ENCODE data around the gene C10orf67.
"Not testable (repeated sequence)": the region's sequence is repeated elsewhere in the genome, so short reads cannot be mapped to it uniquely, and the experiment has no call there.

The C10orf67 gene

DNA sequence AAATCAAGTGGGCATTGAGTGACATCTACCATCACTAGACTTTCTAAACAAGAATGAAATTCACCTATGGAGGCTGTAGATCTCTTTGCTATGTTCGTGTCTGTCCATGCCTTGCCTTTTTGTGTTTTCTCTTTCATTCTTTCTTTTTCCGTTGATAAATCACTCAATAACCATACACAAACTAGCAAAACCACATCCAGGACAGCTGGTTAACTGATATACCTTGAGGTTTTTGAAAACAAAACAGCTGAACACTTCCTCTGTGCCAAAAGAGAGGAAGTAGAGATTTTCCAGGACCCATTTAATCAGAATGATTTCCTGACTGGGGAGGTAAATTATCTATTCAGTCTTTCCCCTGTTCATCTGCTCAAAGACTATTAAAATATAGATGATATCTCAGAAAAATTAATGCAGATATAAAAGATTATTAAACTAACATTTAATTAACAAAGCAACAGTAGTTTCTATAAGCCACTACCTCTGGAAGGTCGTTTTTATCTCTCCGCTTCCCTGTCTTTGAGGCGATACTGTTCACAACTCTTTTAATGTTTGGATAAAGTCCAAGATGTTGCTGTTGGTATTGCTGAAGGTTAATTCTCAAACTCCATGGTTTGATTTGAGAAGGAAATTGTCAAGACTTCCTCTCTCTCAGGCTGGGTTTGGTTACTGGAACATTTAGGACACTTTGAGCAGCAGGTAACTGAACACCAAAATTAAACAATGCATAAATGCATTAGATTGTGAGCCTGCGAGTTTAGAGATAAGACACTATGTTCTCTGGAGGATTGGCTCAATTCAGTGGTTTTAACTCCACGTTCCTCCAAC is 24.4 kb upstream of the C10orf67 start:
- DNase-seq = no peak
- peaks cover 73% of the 10 kb centered on the region for H3K4me1 Mint-ChIP-seq (ENCODE audit: low read depth)
- H3K27ac Mint-ChIP-seq = peak overlapping the region; percentile 76

GRCh38 chr10:23367896-23368595 is 23.4 kb upstream of the C10orf67 start:
- no peak overlapping the region for H3K27ac Mint-ChIP-seq

More for the DNA sequence above, 24.4 kb upstream of the C10orf67 start:
- peak overlapping the region; percentile 34 for H3K4me3 Mint-ChIP-seq
- H3K9me3 Mint-ChIP-seq = no peaks in the 10 kb centered on the region
- H3K36me3 Mint-ChIP-seq (ENCODE audit: low read depth) = no peaks in the 10 kb centered on the region
- H3K27me3 Mint-ChIP-seq = no peaks in the 10 kb centered on the region

DNA sequence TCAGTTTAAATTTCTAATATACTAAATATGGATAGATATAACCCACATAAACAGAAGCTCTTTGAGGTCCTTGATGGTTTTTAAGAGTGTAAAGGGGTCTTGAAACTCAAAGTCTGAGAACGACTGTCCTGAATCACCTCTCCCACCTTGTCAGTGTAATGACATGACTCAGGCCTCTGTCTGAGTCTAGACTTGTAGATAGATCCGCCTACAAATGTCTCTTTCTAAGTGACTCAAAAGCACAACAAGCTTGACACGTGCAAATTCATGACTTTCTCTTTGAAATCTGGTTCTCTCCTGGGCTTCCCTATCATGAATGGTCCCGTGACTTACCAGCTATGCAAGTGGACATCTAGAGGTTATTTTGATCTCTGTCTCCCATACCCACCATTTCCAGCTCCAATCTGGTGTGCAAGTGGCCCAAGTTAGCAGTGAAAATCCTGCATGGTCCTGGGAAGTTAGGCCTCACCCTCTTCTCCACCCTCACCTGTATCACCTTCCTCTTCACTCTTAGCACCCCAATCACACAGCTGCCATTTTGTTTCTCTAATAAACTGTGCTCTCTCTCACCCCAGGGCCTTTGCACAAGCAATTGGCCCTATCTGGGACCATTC is 20.9 kb upstream of the C10orf67 start:
- H3K4me3 Mint-ChIP-seq; H3K27me3 Mint-ChIP-seq; H3K36me3 Mint-ChIP-seq (ENCODE audit: low read depth); H3K9me3 Mint-ChIP-seq: not testable (repeated sequence)
- Mint-ChIP-seq H3K4me1 (ENCODE audit: low read depth) (peaks cover 85% of the 10 kb centered on the region), H3K27ac (peak overlapping the region; percentile 85)
- peak; percentile 57 for DNase-seq

More at GRCh38 chr10:23367896-23368595, 23.4 kb upstream of the C10orf67 start:
- Mint-ChIP-seq H3K4me3 (peak overlapping the region; percentile 34), H3K9me3 (no peaks in the 10 kb centered on the region), H3K36me3 (ENCODE audit: low read depth) (no peaks in the 10 kb centered on the region), H3K4me1 (ENCODE audit: low read depth) (peaks cover 76% of the 10 kb centered on the region), H3K27me3 (no peaks in the 10 kb centered on the region)
- no peak for DNase-seq

GRCh38 chr10:23364378-23364777 is 19.8 kb upstream of the C10orf67 start:
- DNase-seq = no peak
- Mint-ChIP-seq H3K4me3 (peak overlapping the region; percentile 67), H3K27ac (peak overlapping the region; percentile 94)

DNA sequence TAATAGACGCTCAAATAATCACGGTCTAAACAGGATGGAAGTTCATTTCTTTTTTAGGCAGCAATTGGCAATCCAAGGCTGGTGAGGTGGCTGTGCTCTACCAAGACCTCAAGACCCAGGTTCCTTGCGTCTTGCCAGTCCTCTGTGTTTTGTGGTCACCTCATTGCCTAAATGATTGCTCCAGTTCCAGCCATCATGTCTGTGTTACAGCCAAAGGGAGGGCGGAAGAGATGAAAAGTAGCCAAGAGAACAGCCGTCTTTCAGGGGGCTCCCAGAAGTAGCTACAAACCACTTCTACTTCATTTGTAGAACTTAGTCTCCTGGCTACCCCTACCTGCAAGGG is 19.2 kb upstream of the C10orf67 start:
- DNase-seq = peak; percentile 53
- Mint-ChIP-seq H3K27me3 (no peaks in the 10 kb centered on the region), H3K9me3 (no peaks in the 10 kb centered on the region), H3K4me1 (ENCODE audit: low read depth) (peaks cover 68% of the 10 kb centered on the region), H3K27ac (peak overlapping the region; percentile 94), H3K4me3 (peak overlapping the region; percentile 67), H3K36me3 (ENCODE audit: low read depth) (no peaks in the 10 kb centered on the region)

More at GRCh38 chr10:23364378-23364777, 19.8 kb upstream of the C10orf67 start:
- H3K9me3 Mint-ChIP-seq = no peaks in the 10 kb centered on the region
- peaks cover 75% of the 10 kb centered on the region for H3K4me1 Mint-ChIP-seq (ENCODE audit: low read depth)
- no peaks in the 10 kb centered on the region for H3K27me3 Mint-ChIP-seq
- H3K36me3 Mint-ChIP-seq (ENCODE audit: low read depth) = no peaks in the 10 kb centered on the region

GRCh38 chr10:23362879-23363792 is 18.5 kb upstream of the C10orf67 start:
- no peaks in the 10 kb centered on the region for H3K36me3 Mint-ChIP-seq (ENCODE audit: low read depth)
- no peaks in the 10 kb centered on the region for H3K9me3 Mint-ChIP-seq
- H3K27me3 Mint-ChIP-seq = no peaks in the 10 kb centered on the region
- DNase-seq = peak; percentile 48
- peaks cover 62% of the 10 kb centered on the region for H3K4me1 Mint-ChIP-seq (ENCODE audit: low read depth)
- H3K27ac Mint-ChIP-seq = peak overlapping the region; percentile 94
- peak overlapping the region; percentile 67 for H3K4me3 Mint-ChIP-seq

DNA sequence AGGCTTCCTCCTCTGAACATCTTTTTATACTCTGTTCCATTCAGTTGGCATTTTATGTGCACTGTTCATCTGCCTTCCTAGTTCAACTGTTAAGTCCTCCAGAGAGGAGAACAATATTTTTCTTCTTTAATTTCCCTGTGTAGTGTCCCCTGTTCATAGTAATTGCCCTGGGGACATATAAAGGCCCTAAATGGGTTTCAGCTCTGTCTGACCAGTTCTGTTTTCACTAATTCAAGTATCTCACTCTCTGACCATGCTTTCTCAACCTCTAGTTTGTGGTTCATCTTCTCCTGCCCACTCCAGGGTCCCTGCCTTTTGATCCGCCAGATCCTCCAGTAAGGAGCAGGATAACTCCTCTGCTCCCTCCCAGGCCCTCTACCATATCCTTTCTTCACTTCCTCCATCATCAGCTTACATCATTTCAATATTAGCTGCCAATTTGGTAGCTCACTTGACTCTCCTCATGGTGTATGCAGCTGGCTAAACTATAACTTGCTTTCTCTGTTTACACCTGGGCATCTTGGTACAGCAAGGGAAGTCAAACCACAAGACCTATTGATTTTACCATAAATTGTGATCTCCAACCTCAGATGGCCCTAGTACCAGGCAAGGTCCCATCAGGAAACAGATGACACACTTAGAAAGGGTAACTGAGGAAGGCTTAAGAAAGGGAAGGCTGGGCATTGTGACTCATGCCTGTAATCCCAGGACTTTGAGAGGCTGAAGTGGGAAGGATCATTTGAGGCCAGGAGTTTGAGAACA is 17.7 kb upstream of the C10orf67 start:
- Mint-ChIP-seq H3K4me3 (no peak overlapping the region), H3K36me3 (ENCODE audit: low read depth) (no peaks in the 10 kb centered on the region), H3K4me1 (ENCODE audit: low read depth) (peaks cover 56% of the 10 kb centered on the region), H3K9me3 (no peaks in the 10 kb centered on the region), H3K27me3 (no peaks in the 10 kb centered on the region), H3K27ac (peak overlapping the region; percentile 13)
- DNase-seq = no peak

GRCh38 chr10:23361665-23362064 is 17.1 kb upstream of the C10orf67 start:
- H3K4me3 Mint-ChIP-seq = no peak overlapping the region
- H3K4me1 Mint-ChIP-seq (ENCODE audit: low read depth) = peaks cover 52% of the 10 kb centered on the region
- no peaks in the 10 kb centered on the region for H3K27me3 Mint-ChIP-seq
- no peak for DNase-seq
- no peak overlapping the region for H3K27ac Mint-ChIP-seq
- H3K9me3 Mint-ChIP-seq = no peaks in the 10 kb centered on the region
- no peaks in the 10 kb centered on the region for H3K36me3 Mint-ChIP-seq (ENCODE audit: low read depth)

GRCh38 chr10:23359692-23360380 is 15.2 kb upstream of the C10orf67 start:
- DNase-seq = no peak
- H3K4me3 Mint-ChIP-seq = no peak overlapping the region
- H3K27ac Mint-ChIP-seq = no peak overlapping the region
- peaks cover 36% of the 10 kb centered on the region for H3K4me1 Mint-ChIP-seq (ENCODE audit: low read depth)
- H3K9me3 Mint-ChIP-seq = no peaks in the 10 kb centered on the region
- H3K36me3 Mint-ChIP-seq (ENCODE audit: low read depth) = no peaks in the 10 kb centered on the region
- H3K27me3 Mint-ChIP-seq = no peaks in the 10 kb centered on the region

- Mint-ChIP-seq H3K36me3 (ENCODE audit: low read depth) (no peaks in the 10 kb centered on the region), H3K27ac (no peak overlapping the region), H3K4me3 (no peak overlapping the region), H3K4me1 (ENCODE audit: low read depth) (peaks cover 21% of the 10 kb centered on the region), H3K9me3 (no peaks in the 10 kb centered on the region), H3K27me3 (no peaks in the 10 kb centered on the region)
- no peak for DNase-seq
Measured at GRCh38 chr10:23358357-23358756, 13.8 kb upstream of the C10orf67 start.

- H3K36me3 Mint-ChIP-seq (ENCODE audit: low read depth) = no peaks in the 10 kb centered on the region
- peaks cover 4% of the 10 kb centered on the region for H3K4me1 Mint-ChIP-seq (ENCODE audit: low read depth)
- H3K4me3 Mint-ChIP-seq = no peak overlapping the region
- H3K27me3 Mint-ChIP-seq = no peaks in the 10 kb centered on the region
- H3K9me3 Mint-ChIP-seq = no peaks in the 10 kb centered on the region
- no peak for DNase-seq
- no peak overlapping the region for H3K27ac Mint-ChIP-seq
Measured at GRCh38 chr10:23354630-23355279, 10.2 kb upstream of the C10orf67 start.

GRCh38 chr10:23351926-23352519 is 7.4 kb upstream of the C10orf67 start:
- Mint-ChIP-seq H3K4me3 (no peak overlapping the region), H3K4me1 (ENCODE audit: low read depth) (peaks cover 4% of the 10 kb centered on the region), H3K27ac (no peak overlapping the region), H3K36me3 (ENCODE audit: low read depth) (no peaks in the 10 kb centered on the region), H3K27me3 (no peaks in the 10 kb centered on the region), H3K9me3 (no peaks in the 10 kb centered on the region)
- no peak for DNase-seq
